DND-41 (cell line): ENCODE data around the gene KRT71.

Experiments
- EZH2 ChIP-seq: IDR thresholded peaks from 3 replicates; pipeline ENCODE4 v1.6.1; 2012; ENCODE audit warnings: borderline replicate concordance, low read depth, mild to moderate bottlenecking, moderate library complexity, low read length, inconsistent platforms; ENCODE audit not compliant: severe bottlenecking
- TF ChIP-seq, protein P1 (sequence below): IDR thresholded peaks from 2 replicates; pipeline ENCODE4 v1.5.1; 2012; ENCODE audit warnings: borderline replicate concordance, low read length, moderate library complexity, mild to moderate bottlenecking; ENCODE audit not compliant: poor library complexity, severe bottlenecking; ENCODE audit errors: extremely low read depth

- TF ChIP-seq, protein P1, sequence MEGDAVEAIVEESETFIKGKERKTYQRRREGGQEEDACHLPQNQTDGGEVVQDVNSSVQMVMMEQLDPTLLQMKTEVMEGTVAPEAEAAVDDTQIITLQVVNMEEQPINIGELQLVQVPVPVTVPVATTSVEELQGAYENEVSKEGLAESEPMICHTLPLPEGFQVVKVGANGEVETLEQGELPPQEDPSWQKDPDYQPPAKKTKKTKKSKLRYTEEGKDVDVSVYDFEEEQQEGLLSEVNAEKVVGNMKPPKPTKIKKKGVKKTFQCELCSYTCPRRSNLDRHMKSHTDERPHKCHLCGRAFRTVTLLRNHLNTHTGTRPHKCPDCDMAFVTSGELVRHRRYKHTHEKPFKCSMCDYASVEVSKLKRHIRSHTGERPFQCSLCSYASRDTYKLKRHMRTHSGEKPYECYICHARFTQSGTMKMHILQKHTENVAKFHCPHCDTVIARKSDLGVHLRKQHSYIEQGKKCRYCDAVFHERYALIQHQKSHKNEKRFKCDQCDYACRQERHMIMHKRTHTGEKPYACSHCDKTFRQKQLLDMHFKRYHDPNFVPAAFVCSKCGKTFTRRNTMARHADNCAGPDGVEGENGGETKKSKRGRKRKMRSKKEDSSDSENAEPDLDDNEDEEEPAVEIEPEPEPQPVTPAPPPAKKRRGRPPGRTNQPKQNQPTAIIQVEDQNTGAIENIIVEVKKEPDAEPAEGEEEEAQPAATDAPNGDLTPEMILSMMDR = no peak
- no peak for TF ChIP-seq EZH2
Observed at GRCh38 chr12:52540531-52540930, 12.4 kb downstream of the KRT71 start.
